ENCODE results near the gene PKM.

GRCh38 chr15:72278737-72279136 is 47.7 kb upstream of the PKM start:
- no peak for TF ChIP-seq POLR2A (IDR thresholded peaks at IDR 0.05)
- TF ChIP-seq POLR2AphosphoS5 (IDR thresholded peaks at IDR 0.05) = no peak

Measured in transverse colon (tissue), 3 donors.